ENCODE measurements around the gene PM20D2. TPM values are rescaled to one million over a fixed set of nuclear protein-coding genes. Genes with fewer than 3 reads are reported as not detected.
A peak's percentile ranks its signal among the peaks of the same experiment; 100 is the strongest.

PM20D2 gene
- total and polyA plus RNA-seq, 2 donors from 2014 or later: 5.7 to 14.4 TPM

- H3K4me3 ChIP-seq (ENCODE audit: low read length in 3 of 3): no peak overlapping the region
- TF ChIP-seq CTCF (IDR thresholded peaks at IDR 0.05; ENCODE audit: borderline replicate concordance, extremely low read depth, insufficient read depth): no peak
- H3K4me1 ChIP-seq (ENCODE audit: control insufficient read depth in 2 of 3, insufficient read depth in 2 of 3, low read depth in 1 of 3, low read length in 3 of 3): peaks cover 0 to 3% (median 0%) of the 10 kb centered on the region in 3 donors
- no peak for DNase-seq
- H3K36me3 ChIP-seq (ENCODE audit: control insufficient read depth in 2 of 3, insufficient read depth in 3 of 3, low read length in 3 of 3): peaks cover 0 to 16% (median 0%) of the 10 kb centered on the region in 3 donors
- no peaks in the 10 kb centered on the region for H3K9me3 ChIP-seq (ENCODE audit: control insufficient read depth in 2 of 3, insufficient read depth in 1 of 3, low read length in 3 of 3)
- no peak overlapping the region for H3K9ac ChIP-seq (ENCODE audit: low read length in 3 of 3)
- no peaks in the 10 kb centered on the region for H3K27me3 ChIP-seq (ENCODE audit: control insufficient read depth, insufficient read depth, low read length)
- peak overlapping the region; percentile 71 to 82 for H3K27ac ChIP-seq (ENCODE audit: low read depth in 2 of 2, low read length in 2 of 2)
- intact Hi-C loops (cut with DNase I): no loop called here
- peak; percentile 66 for FAIRE-seq
These were observed 16.2 kb downstream of the PM20D2 start for GRCh38 chr6:89162047-89162371.

- no peak overlapping the region for H3K4me3 ChIP-seq (ENCODE audit: low read length in 3 of 3)
- no peak overlapping the region for H3K9ac ChIP-seq (ENCODE audit: low read length in 3 of 3)
- no peak for DNase-seq
- no peak overlapping the region for H3K27ac ChIP-seq (ENCODE audit: low read depth in 2 of 2, low read length in 2 of 2)
- no peak for TF ChIP-seq CTCF (IDR thresholded peaks at IDR 0.05; ENCODE audit: borderline replicate concordance, extremely low read depth, insufficient read depth)
- no peaks in the 10 kb centered on the region for H3K36me3 ChIP-seq (ENCODE audit: control insufficient read depth in 2 of 3, insufficient read depth in 3 of 3, low read length in 3 of 3)
- no peak for FAIRE-seq
- intact Hi-C loops (cut with DNase I): no loop called here
- H3K9me3 ChIP-seq (ENCODE audit: control insufficient read depth in 2 of 3, insufficient read depth in 1 of 3, low read length in 3 of 3): no peaks in the 10 kb centered on the region
- H3K4me1 ChIP-seq (ENCODE audit: control insufficient read depth in 2 of 3, insufficient read depth in 2 of 3, low read depth in 1 of 3, low read length in 3 of 3): no peaks in the 10 kb centered on the region
- H3K27me3 ChIP-seq (ENCODE audit: control insufficient read depth, insufficient read depth, low read length): no peaks in the 10 kb centered on the region
These were observed 26.3 kb downstream of the PM20D2 start for GRCh38 chr6:89172131-89172530.

GRCh38 chr6:89173634-89174033 lies 27.8 kb downstream of the PM20D2 start:
- Histone ChIP-seq H3K4me1 (ENCODE audit: control insufficient read depth in 2 of 3, insufficient read depth in 2 of 3, low read depth in 1 of 3, low read length in 3 of 3) (no peaks in the 10 kb centered on the region), H3K36me3 (ENCODE audit: control insufficient read depth in 2 of 3, insufficient read depth in 3 of 3, low read length in 3 of 3) (no peaks in the 10 kb centered on the region), H3K27me3 (ENCODE audit: control insufficient read depth, insufficient read depth, low read length) (no peaks in the 10 kb centered on the region), H3K27ac (ENCODE audit: low read depth in 2 of 2, low read length in 2 of 2) (no peak overlapping the region), H3K4me3 (ENCODE audit: low read length in 3 of 3) (no peak overlapping the region), H3K9me3 (ENCODE audit: control insufficient read depth in 2 of 3, insufficient read depth in 1 of 3, low read length in 3 of 3) (no peaks in the 10 kb centered on the region), H3K9ac (ENCODE audit: low read length in 3 of 3) (no peak overlapping the region)
- DNase-seq: no peak
- intact Hi-C loops (cut with DNase I): no loop called here
- TF ChIP-seq CTCF (IDR thresholded peaks at IDR 0.05; ENCODE audit: borderline replicate concordance, extremely low read depth, insufficient read depth): no peak
- FAIRE-seq: no peak

- H3K27me3 ChIP-seq (ENCODE audit: control insufficient read depth, insufficient read depth, low read length): no peaks in the 10 kb centered on the region
- DNase-seq: no peak
- FAIRE-seq: no peak
- H3K36me3 ChIP-seq (ENCODE audit: control insufficient read depth in 2 of 3, insufficient read depth in 3 of 3, low read length in 3 of 3): no peaks in the 10 kb centered on the region
- H3K4me3 ChIP-seq (ENCODE audit: low read length in 3 of 3): no peak overlapping the region
- H3K4me1 ChIP-seq (ENCODE audit: control insufficient read depth in 2 of 3, insufficient read depth in 2 of 3, low read depth in 1 of 3, low read length in 3 of 3): no peaks in the 10 kb centered on the region
- TF ChIP-seq CTCF (IDR thresholded peaks at IDR 0.05; ENCODE audit: borderline replicate concordance, extremely low read depth, insufficient read depth): no peak
- H3K9ac ChIP-seq (ENCODE audit: low read length in 3 of 3): no peak overlapping the region
- H3K27ac ChIP-seq (ENCODE audit: low read depth in 2 of 2, low read length in 2 of 2): no peak overlapping the region
- intact Hi-C loops (cut with DNase I): no loop called here
- H3K9me3 ChIP-seq (ENCODE audit: control insufficient read depth in 2 of 3, insufficient read depth in 1 of 3, low read length in 3 of 3): no peaks in the 10 kb centered on the region
These were observed 34.3 kb downstream of the PM20D2 start for GRCh38 chr6:89180112-89180511.

Measured in kidney (tissue), 14 donors.